SK-N-SH treated with all-trans-retinoic acid at 6 μM for 48 hours (cell line): Measurements from ENCODE around the gene SAYSD1.

ENCODE experiments used
- ARNTL ChIP-seq: fragments of 450-650 bp; formaldehyde crosslinking; IDR thresholded peaks from 2 replicates; pipeline ENCODE4 v1.5.0; 2020; ENCODE audit warnings: low read depth, mild to moderate bottlenecking, moderate library complexity, borderline replicate concordance
- BACH2 ChIP-seq: fragments of 250-450 bp; sonication (Bioruptor Pico); IDR thresholded peaks from 2 replicates; pipeline ENCODE4 v1.9.0; 2021; ENCODE audit warnings: mild to moderate bottlenecking, borderline replicate concordance
- CREB5 ChIP-seq: fragments of 250-450 bp; sonication (Bioruptor Pico); IDR thresholded peaks from 2 replicates; pipeline ENCODE4 v1.5.1; 2020; ENCODE audit warnings: low read depth, mild to moderate bottlenecking, moderate library complexity
- ESRRG ChIP-seq: fragments of 250-450 bp; sonication (Bioruptor Pico); IDR thresholded peaks from 2 replicates; pipeline ENCODE4 v1.6.1; 2021; ENCODE audit warnings: mild to moderate bottlenecking
- PATZ1 ChIP-seq: fragments of 250-450 bp; sonication (Bioruptor Pico); IDR thresholded peaks from 2 replicates; pipeline ENCODE4 v1.8.0; 2020; ENCODE audit warnings: mild to moderate bottlenecking, moderate library complexity, borderline replicate concordance
- RARB ChIP-seq: fragments of 250-450 bp; sonication (Bioruptor Pico); IDR thresholded peaks from 2 replicates; pipeline ENCODE4 v1.8.0; 2021; ENCODE audit warnings: mild to moderate bottlenecking, moderate library complexity
- SNAI2 ChIP-seq: fragments of 250-450 bp; sonication (Bioruptor Pico); IDR thresholded peaks from 2 replicates; pipeline ENCODE4 v1.5.0; 2020; ENCODE audit warnings: mild to moderate bottlenecking, moderate library complexity
- TCF4 ChIP-seq: fragments of 250-450 bp; sonication (Bioruptor Pico); IDR thresholded peaks from 2 replicates; pipeline ENCODE4 v1.8.0; 2021; ENCODE audit warnings: mild to moderate bottlenecking, moderate library complexity, borderline replicate concordance
- ZFP3 ChIP-seq: fragments of 250-450 bp; sonication (Bioruptor Pico); IDR thresholded peaks from 2 replicates; pipeline ENCODE4 v1.5.0; 2020; ENCODE audit warnings: mild to moderate bottlenecking, moderate library complexity
- ZFP30 ChIP-seq: fragments of 450-650 bp; formaldehyde crosslinking; IDR thresholded peaks from 2 replicates; pipeline ENCODE4 v1.5.0; 2022; ENCODE audit warnings: mild to moderate bottlenecking, moderate library complexity
- ZNF565 ChIP-seq: fragments of 450-650 bp; formaldehyde crosslinking; conservative IDR thresholded peaks from 2 replicates; pipeline ENCODE4 v1.5.0; 2020; ENCODE audit warnings: low read depth, mild to moderate bottlenecking, moderate library complexity

- TF ChIP-seq RARB (CRISPR knock-in tag) = no peak
- TF ChIP-seq ARNTL = no peak
- no peak for TF ChIP-seq ZFP3 (CRISPR knock-in tag)
- no peak for TF ChIP-seq BACH2 (CRISPR knock-in tag)
- TF ChIP-seq SNAI2 (CRISPR knock-in tag) = no peak
- no peak for TF ChIP-seq CREB5
- no peak for TF ChIP-seq ZNF565 (CRISPR knock-in tag)
- TF ChIP-seq PATZ1 (CRISPR knock-in tag) = no peak
- TF ChIP-seq ZFP30 (CRISPR knock-in tag) = no peak
- no peak for TF ChIP-seq ESRRG (CRISPR knock-in tag)
- no peak for TF ChIP-seq TCF4 (CRISPR knock-in tag)
Observed at GRCh38 chr6:39140556-39141167, 25.7 kb upstream of the SAYSD1 start.
